ENCODE results near the gene BID.

Gene BID

DNA sequence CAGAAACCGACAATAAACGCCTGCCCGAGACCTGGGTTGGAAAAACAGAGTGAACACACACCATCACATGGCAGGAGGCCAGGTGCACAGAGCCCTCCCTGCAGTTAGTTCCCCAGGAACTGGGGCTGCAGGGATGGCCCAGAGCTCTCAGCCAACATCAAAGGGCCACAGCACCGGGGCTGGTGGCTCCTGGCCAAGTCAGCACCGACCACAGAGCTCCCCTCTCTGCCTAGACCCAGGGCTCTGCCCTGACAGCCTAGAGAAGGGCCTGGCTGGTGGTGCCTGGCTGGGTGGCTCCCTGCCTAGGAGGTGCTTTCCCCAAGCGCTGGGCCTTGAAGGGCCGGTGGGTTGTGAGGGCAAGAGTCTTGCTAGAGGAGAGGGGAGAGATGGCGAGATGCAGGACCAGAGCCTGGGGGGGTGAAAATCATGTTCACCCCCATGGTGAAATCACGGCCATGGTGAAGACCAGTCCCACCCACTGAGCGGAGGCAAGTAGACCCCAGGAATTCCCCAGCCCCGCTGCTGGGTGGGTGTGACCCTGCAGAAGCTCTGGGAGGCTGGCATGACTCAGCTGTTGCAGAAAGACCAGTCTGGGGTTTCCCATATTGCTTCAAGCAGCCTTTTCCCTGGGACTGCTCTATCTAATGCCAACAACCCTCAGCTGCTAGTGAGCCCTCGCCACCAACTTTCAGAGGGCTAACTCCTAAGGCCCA lies 7.2 kb upstream of the BID start:
- TF ChIP-seq, protein P1, sequence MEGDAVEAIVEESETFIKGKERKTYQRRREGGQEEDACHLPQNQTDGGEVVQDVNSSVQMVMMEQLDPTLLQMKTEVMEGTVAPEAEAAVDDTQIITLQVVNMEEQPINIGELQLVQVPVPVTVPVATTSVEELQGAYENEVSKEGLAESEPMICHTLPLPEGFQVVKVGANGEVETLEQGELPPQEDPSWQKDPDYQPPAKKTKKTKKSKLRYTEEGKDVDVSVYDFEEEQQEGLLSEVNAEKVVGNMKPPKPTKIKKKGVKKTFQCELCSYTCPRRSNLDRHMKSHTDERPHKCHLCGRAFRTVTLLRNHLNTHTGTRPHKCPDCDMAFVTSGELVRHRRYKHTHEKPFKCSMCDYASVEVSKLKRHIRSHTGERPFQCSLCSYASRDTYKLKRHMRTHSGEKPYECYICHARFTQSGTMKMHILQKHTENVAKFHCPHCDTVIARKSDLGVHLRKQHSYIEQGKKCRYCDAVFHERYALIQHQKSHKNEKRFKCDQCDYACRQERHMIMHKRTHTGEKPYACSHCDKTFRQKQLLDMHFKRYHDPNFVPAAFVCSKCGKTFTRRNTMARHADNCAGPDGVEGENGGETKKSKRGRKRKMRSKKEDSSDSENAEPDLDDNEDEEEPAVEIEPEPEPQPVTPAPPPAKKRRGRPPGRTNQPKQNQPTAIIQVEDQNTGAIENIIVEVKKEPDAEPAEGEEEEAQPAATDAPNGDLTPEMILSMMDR (conservative IDR thresholded peaks at IDR 0.05; ENCODE audit: control insufficient read depth, insufficient read depth, low read depth, low read length), result no peak
- no peak overlapping the region for H3K4me3 ChIP-seq (ENCODE audit: control insufficient read depth, low read depth, low read length)

DNA sequence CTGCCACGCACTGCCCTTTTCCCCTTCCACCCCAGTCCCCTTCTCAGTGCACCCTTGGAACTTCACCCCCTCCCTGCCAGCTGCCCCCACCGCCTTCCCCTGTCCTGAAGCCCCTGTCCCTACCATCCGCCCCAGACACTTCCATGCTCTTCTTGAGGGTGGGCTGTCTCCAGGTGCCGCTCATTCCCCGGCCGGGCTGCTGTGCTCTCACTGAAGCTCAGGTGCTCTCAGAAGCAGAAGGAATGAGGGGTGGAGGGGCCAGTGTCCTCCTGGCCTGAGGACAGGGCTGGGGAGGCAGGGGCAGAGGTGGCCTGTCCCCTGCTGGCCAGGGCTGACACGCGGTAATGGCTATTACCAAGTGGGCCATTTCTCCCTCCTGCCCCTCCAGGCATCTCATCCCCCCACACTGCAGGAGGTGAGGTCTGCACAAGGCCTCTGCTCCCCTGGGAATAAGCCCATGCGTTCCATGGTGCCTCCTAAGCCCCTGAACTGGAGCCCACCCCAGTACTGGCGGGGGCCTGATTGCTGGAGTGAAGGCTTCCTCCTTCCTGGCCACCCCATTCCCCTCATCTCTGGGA lies 6.6 kb upstream of the BID start:
- DNase-seq (ENCODE audit: low read depth), result no peak
- H3K4me3 ChIP-seq (ENCODE audit: control insufficient read depth, low read depth, low read length), result no peak overlapping the region

More for the DNA sequence above, 7.2 kb upstream of the BID start:
- DNase-seq (ENCODE audit: low read depth), result peak; percentile 80

DNA sequence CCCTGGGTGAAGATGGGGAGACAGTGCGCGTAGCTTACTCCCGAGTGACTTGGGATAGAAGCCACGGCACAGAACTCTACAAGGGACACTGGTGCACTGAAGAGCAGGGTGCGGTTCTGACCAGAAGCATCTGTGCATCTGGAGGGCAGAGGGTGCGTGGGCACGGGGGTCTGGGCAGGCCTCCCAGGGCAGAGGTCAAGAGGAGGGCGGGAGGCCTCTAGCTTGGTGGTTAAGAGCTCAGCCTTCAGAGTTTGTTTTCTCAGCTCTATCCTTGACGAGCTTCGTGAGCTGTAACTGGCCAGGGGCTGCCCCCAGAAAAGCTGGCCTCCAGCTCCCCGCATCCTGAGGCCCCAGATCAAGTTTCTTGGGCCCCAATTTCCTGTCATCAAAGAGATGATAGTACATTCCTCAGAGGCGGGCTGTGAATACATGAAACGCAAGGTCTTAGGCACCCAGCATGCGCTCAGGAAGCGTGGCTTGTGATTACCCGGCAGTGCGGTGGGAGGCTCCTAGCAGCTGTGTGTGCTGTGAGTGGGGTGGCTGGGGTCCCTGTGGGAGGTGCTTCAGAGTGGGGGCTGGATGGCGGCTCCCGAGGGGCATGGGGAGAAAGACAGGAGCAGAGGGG lies 6.0 kb upstream of the BID start:
- DNase-seq (ENCODE audit: low read depth), result no peak
- no peak overlapping the region for H3K4me3 ChIP-seq (ENCODE audit: control insufficient read depth, low read depth, low read length)
- TF ChIP-seq, protein P1 (conservative IDR thresholded peaks at IDR 0.05; ENCODE audit: control insufficient read depth, insufficient read depth, low read depth, low read length), result no peak

More for the DNA sequence above, 6.6 kb upstream of the BID start:
- TF ChIP-seq, protein P1 (conservative IDR thresholded peaks at IDR 0.05; ENCODE audit: control insufficient read depth, insufficient read depth, low read depth, low read length), result no peak

DNA sequence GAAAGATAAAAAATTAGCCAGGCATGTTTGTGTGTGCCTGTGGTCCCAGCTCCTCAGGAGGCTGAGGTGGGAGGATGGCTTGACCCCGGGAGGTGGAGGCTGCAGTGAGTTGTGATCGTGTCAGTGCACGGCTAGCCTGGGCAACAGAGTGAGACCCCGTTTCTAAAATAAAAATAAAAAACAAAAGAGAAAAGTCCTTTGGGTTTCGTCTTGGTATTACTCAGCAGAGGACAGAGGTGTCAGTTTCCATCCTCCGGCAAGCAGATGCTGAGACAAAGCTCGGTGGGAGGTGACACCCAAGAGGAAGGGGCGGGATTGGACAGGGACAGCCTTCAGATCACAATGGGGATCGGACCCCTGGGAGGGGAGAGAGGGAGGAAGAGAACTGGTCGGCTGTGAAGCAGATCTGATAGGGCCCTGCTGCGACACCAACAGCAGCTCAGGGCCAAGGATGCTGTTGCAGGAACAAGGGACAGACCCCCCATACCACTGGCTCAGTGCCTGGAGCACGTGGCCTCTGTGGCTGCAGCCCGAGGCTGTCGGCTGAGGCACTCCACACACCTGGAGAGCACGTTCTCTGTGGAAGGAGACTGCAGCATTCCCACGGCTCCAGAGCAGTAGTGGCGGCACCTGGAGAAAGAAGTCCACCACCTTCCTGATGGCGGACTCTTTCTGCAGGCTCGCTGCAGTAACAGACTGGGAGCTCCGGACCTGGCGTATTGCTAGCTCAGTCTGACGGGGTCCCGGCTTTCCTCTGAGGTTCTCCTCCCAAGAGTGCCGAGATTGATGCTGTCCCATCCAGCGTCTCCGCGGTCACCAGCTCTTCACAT lies 5.2 kb upstream of the BID start:
- TF ChIP-seq, protein P1 (conservative IDR thresholded peaks at IDR 0.05; ENCODE audit: control insufficient read depth, insufficient read depth, low read depth, low read length), result no peak
- H3K4me3 ChIP-seq (ENCODE audit: control insufficient read depth, low read depth, low read length), result no peak overlapping the region
- DNase-seq (ENCODE audit: low read depth), result no peak

DNA sequence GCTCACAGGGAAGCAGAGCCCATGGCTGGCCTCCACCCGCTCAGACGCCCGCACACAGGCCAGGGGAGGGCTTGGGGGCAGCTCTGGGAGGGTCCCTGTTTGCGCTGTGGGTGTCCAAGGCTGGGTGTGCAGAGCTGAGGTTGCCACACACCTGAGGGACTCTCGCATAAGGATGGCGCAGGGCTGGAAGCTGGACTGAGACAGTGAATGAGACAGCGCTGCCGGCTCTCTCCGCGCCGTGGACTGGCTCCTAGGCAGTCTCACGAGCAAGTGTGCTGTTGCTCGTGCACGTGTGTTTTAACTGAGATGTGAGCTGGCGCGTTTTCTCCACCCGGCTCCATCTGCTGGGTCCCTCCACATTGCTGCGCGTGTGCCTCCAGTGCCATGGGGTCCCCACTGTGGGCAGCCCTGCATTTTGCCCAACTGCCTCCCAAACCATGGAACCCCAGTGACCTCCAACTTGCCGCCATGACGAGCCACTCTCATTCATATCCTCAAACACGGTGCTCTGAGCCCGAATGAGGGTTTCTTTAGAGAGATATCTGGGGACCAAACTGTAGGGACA lies 4.2 kb upstream of the BID start:
- no peak for DNase-seq (ENCODE audit: low read depth)
- TF ChIP-seq, protein P1 (conservative IDR thresholded peaks at IDR 0.05; ENCODE audit: control insufficient read depth, insufficient read depth, low read depth, low read length), result no peak
- H3K4me3 ChIP-seq (ENCODE audit: control insufficient read depth, low read depth, low read length), result no peak overlapping the region

DNA sequence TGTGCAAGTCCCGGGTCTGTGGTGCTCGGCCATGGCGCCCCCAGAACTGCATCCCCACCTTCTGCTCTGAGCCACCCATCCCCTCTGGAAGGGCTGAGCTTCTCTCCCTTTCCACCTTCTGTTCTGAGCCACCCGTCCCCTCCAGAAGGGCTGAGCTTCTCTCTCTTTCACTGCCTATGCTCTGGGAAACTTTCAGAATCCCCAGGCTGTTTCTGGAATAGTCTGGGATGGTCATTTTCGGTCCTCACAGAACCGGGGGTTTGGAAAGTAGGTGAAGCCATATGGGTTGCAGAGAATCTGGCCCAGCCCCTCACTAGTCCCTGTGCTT lies 3.4 kb upstream of the BID start:
- DNase-seq (ENCODE audit: low read depth), result no peak
- H3K4me3 ChIP-seq (ENCODE audit: control insufficient read depth, low read depth, low read length), result peak overlapping the region; percentile 3
- TF ChIP-seq, protein P1 (conservative IDR thresholded peaks at IDR 0.05; ENCODE audit: control insufficient read depth, insufficient read depth, low read depth, low read length), result no peak

Measured in fibroblast of mammary gland (primary cell).